NCI-H187 treated with DMSO at 0.1 percent for 48 hours (cell line): Measurements from ENCODE around the gene SOWAHC.
"Not testable (repeated sequence)": the region's sequence is repeated elsewhere in the genome, so short reads cannot be mapped to it uniquely, and the experiment has no call there.

Source experiments
- DNase-seq: peaks from one replicate; lab custom pipeline; 2025; lab: John Stamatoyannopoulos, UW

SOWAHC gene

GRCh38 chr2:109615637-109616144 is 1.5 kb downstream of the SOWAHC start:
- no peak for DNase-seq

- DNase-seq: no peak
Measured at GRCh38 chr2:109616184-109616583, 2.0 kb downstream of the SOWAHC start.

- DNase-seq: no peak
Measured at GRCh38 chr2:109619032-109619615, 5.0 kb downstream of the SOWAHC start.

- no peak for DNase-seq
Measured at GRCh38 chr2:109623297-109623696, 9.1 kb downstream of the SOWAHC start.

GRCh38 chr2:109623923-109624322 is 9.8 kb downstream of the SOWAHC start:
- DNase-seq: no peak

GRCh38 chr2:109624339-109624738 is 10.2 kb downstream of the SOWAHC start:
- no peak for DNase-seq

- not testable (repeated sequence) for DNase-seq
Measured at GRCh38 chr2:109628321-109628720, 14.2 kb downstream of the SOWAHC start.

- no peak for DNase-seq
Measured at GRCh38 chr2:109629867-109630266, 15.7 kb downstream of the SOWAHC start.

GRCh38 chr2:109630441-109631430 is 16.6 kb downstream of the SOWAHC start:
- no peak for DNase-seq

GRCh38 chr2:109631741-109632140 is 17.6 kb downstream of the SOWAHC start:
- no peak for DNase-seq

- no peak for DNase-seq
Measured at GRCh38 chr2:109632158-109632789, 18.1 kb downstream of the SOWAHC start.

GRCh38 chr2:109633284-109633961 is 19.3 kb downstream of the SOWAHC start:
- DNase-seq: no peak

GRCh38 chr2:109635426-109636304 is 21.5 kb downstream of the SOWAHC start:
- no peak for DNase-seq

GRCh38 chr2:109636317-109636716 is 22.2 kb downstream of the SOWAHC start:
- DNase-seq: no peak

GRCh38 chr2:109637749-109638570 is 23.8 kb downstream of the SOWAHC start:
- no peak for DNase-seq

- no peak for DNase-seq
Measured at GRCh38 chr2:109638795-109639194, 24.6 kb downstream of the SOWAHC start.

GRCh38 chr2:109640000-109640399 is 25.8 kb downstream of the SOWAHC start:
- DNase-seq: not testable (repeated sequence)

GRCh38 chr2:109644571-109645275 is 30.6 kb downstream of the SOWAHC start:
- no peak for DNase-seq

- no peak for DNase-seq
Measured at GRCh38 chr2:109645412-109646184, 31.4 kb downstream of the SOWAHC start.
